Central memory CD8-positive, alpha-beta T cell (primary cell): ENCODE results near the gene SDHAF2.
A peak's percentile ranks its signal among the peaks of the same experiment; 100 is the strongest.
"Not testable (repeated sequence)": the region's sequence is repeated elsewhere in the genome, so short reads cannot be mapped to it uniquely, and the experiment has no call there.

Experiments
- ATAC-seq: fragments of 150-1000 bp; cut with Tn5 transposase; replicated peaks from 2 replicates; pipeline ENCODE4 v1.10.0; 2022; ENCODE audit warnings: mild to moderate bottlenecking, moderate FRiP score, moderate number of reproducible peaks; ENCODE audit not compliant: poor library complexity, severe bottlenecking; ENCODE audit errors: extremely low read depth
- DNase-seq, 2 donors: peaks; one replicate each; pipeline ENCODE4 v3.0.0; 2021; ENCODE audit warnings: low spot score in 2 of 2
- H3K27ac Mint-ChIP-seq: one replicate; pipeline ENCODE4 v1.8.0; 2022; ENCODE audit warnings: low read depth, mild to moderate bottlenecking, moderate library complexity, mixed read lengths
- H3K27me3 Mint-ChIP-seq: one replicate; pipeline ENCODE4 v1.8.0; 2022; ENCODE audit warnings: mixed read lengths
- H3K36me3 Mint-ChIP-seq: one replicate; pipeline ENCODE4 v1.8.0; 2022; ENCODE audit warnings: mild to moderate bottlenecking, moderate library complexity, mixed read lengths; ENCODE audit not compliant: insufficient read depth
- H3K4me1 Mint-ChIP-seq: one replicate; pipeline ENCODE4 v1.8.0; 2022; ENCODE audit warnings: mixed read lengths
- H3K4me3 Mint-ChIP-seq: one replicate; pipeline ENCODE4 v1.8.0; 2022; ENCODE audit warnings: mild to moderate bottlenecking, moderate library complexity, mixed read lengths
- H3K9me3 Mint-ChIP-seq: one replicate; pipeline ENCODE4 v1.8.0; 2022; ENCODE audit warnings: mixed read lengths

SDHAF2 gene

DNA sequence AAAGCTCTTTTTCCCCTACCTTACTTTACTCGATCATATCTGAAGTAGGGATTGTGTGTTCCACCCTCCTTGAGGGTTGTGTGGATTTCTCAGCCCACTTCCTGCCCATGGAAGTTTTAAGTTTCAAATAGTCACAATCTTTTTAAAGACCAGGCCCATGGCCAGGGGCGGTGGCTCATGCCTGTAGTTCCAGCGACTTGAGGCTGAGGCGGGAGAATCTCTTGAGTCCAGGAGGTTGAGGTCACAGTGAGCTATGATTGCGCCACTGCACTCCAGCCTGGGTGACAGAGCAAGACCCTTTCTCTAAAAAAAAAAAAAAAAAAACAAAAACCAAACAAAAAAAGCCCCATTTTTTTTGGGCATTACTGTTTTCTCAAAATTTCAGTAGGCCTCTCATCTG, 42.4 kb downstream of the SDHAF2 start:
- no peak for ATAC-seq
- no peaks in the 10 kb centered on the region for H3K27me3 Mint-ChIP-seq
- no peak overlapping the region for H3K27ac Mint-ChIP-seq

DNA sequence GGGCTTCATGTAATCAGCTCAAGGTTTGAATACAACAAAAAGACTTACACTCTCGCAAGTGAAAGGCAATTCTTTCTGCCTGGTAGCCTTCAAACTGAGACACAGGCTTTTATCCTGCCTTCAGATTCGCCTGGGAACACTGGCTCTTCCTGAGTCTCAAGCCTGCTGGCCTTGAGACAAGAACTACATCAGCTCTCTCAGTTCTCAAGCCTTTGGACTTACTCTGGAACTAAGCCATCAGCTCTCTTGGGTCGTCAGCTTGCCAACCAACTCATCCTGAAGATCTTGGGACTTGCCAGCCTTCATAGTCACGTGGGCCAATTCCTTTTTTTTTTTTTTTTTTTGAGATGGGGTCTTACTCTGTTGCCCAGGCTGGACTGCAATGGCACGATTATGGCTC, 42.9 kb downstream of the SDHAF2 start:
- Mint-ChIP-seq H3K27me3 (no peaks in the 10 kb centered on the region), H3K27ac (no peak overlapping the region), H3K9me3 (no peaks in the 10 kb centered on the region), H3K36me3 (peaks cover 13% of the 10 kb centered on the region), H3K4me3 (no peak overlapping the region), H3K4me1 (peaks cover 2% of the 10 kb centered on the region)
- ATAC-seq (no peak), DNase-seq (no peak)

More for the DNA sequence above, 42.4 kb downstream of the SDHAF2 start:
- Mint-ChIP-seq H3K36me3 (peaks cover 16% of the 10 kb centered on the region), H3K4me3 (no peak overlapping the region), H3K4me1 (no peaks in the 10 kb centered on the region), H3K9me3 (no peaks in the 10 kb centered on the region)
- DNase-seq, result no peak

DNA sequence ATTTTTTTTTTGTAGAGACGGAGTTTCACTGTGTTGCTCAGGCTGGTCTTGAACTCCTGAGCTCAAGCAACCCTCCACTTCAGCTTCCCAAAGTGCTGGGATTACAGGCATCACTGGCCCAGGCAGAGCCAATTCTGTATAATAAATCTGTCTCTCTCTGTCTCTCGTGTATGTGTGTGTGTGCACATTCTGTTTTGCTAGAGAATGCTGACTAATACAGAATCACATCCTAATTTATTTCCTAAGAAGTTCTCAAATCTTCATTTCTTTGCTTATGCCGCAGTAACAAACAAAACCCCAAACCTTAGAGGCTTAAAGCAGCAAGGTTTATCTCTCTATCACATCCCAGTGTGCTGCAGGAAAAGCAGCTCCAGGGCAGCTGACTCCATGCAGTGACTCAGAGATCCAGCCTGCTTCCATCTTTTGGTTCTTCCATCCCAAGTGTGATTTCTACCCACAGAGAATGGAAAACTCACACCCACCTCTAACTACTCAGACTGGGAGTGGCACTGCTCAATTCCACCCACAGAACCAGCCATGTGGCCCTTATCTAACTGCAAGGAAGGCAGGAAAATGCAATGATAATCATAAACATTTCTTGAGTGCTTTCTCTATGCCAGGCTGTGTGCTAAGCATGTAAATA, 43.6 kb downstream of the SDHAF2 start:
- Mint-ChIP-seq H3K27ac (no peak overlapping the region), H3K9me3 (no peaks in the 10 kb centered on the region), H3K4me3 (no peak overlapping the region), H3K4me1 (peaks cover 6% of the 10 kb centered on the region), H3K36me3 (peaks cover 13% of the 10 kb centered on the region), H3K27me3 (no peaks in the 10 kb centered on the region)
- no peak for ATAC-seq
- no peak for DNase-seq

DNA sequence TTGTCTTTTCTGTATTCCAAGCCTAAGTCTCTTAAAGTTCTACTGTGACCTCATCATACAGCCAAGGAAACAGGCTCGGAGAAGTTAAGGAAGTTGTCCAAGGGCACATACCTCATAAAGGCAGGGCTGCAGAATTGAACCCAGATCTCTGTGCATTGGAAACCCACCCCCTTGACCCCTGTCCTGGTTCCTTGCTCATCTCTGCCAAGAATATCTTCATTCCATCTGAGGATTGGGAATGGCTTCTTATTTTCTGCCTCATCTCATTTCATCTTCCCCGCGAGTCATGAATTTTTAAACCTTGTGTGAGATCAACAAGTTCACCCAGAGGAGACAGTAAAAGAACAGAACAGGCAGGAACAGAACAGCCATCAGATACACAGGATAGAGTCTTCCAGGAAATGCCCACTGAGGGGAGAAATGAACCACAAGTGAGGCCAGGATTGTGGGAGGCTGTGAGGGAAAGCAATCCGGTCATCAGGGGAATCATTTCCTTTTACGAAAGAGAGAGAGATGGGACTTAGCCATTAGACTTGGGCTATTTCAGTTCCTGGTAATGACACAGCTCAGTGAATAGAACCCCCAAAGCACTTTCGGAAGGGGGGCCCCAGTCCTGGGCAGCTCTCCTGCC, 44.2 kb downstream of the SDHAF2 start:
- no peak overlapping the region for H3K27ac Mint-ChIP-seq
- H3K9me3 Mint-ChIP-seq, result no peaks in the 10 kb centered on the region
- no peak overlapping the region for H3K4me3 Mint-ChIP-seq
- peaks cover 6% of the 10 kb centered on the region for H3K4me1 Mint-ChIP-seq
- no peaks in the 10 kb centered on the region for H3K27me3 Mint-ChIP-seq
- H3K36me3 Mint-ChIP-seq, result peaks cover 10% of the 10 kb centered on the region
- ATAC-seq (no peak), DNase-seq (no peak)

DNA sequence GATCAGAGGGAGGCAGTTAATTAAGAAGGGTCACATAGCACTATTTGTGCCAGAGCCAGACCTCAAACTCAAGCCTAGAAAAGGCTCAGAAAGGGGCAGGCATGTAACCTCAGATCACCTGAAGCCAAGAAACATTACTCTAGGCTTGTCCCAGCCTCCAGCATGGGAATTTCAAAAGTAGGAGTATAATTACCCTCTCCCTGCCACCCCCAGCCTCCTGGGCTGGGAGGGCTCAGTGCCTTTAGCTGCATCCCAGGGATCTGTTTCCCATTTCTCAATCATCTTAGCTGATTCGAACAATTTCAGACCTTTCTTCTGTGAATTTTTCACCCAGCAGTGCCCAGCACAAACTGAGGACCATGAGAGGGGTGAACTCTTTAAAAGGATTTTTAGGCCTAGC, 45.5 kb downstream of the SDHAF2 start:
- Mint-ChIP-seq H3K27me3 (peaks cover 10% of the 10 kb centered on the region), H3K27ac (no peak overlapping the region), H3K9me3 (no peaks in the 10 kb centered on the region), H3K36me3 (peaks cover 10% of the 10 kb centered on the region), H3K4me3 (no peak overlapping the region), H3K4me1 (peaks cover 13% of the 10 kb centered on the region)
- no peak for DNase-seq
- ATAC-seq, result no peak

DNA sequence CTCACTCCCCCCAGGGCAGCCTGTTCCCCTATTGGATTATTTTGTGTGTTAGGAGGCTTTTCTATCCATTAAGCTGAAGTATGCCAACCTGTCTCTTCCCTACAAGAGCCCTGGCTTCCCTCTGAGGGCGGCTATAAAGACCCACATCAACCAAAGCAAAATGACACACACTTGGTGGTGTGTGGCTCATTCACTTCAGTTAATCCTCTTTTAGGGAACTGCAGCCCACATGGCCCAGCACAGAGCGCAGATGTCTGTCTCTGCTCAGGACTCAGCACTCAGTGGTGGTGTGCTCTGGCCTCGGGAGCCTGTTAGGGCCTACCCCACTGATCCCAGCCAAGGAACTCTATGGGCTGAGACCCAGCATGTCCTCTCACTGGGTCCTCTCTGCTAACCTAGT, 46.4 kb downstream of the SDHAF2 start:
- Mint-ChIP-seq H3K36me3 (peaks cover 6% of the 10 kb centered on the region), H3K27me3 (peaks cover 13% of the 10 kb centered on the region), H3K4me1 (peaks cover 22% of the 10 kb centered on the region), H3K9me3 (no peaks in the 10 kb centered on the region), H3K4me3 (no peak overlapping the region), H3K27ac (no peak overlapping the region)
- no peak for DNase-seq
- no peak for ATAC-seq

DNA sequence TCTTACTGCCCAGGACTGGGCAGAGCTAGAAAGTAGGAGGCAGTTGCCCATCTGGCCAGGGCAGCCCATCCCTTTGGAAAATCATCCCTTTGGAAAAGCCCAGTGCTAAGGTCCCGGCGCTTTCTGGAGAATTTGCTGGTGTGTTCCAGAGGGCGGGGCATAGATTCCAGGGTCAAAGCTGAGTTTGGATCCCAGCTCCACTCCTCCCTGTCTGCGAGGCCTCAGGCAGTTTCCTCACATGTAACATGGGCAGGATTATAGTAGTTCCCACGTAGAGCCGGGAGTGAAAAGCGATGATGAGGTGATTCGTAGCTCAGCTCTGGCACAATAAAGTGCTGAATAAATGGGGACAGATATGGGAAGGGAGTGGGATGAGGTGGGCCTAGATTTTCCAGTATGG, 47.2 kb downstream of the SDHAF2 start:
- no peak for DNase-seq
- H3K36me3 Mint-ChIP-seq, result peaks cover 6% of the 10 kb centered on the region
- H3K4me3 Mint-ChIP-seq, result no peak overlapping the region
- H3K27me3 Mint-ChIP-seq, result peaks cover 13% of the 10 kb centered on the region
- no peaks in the 10 kb centered on the region for H3K9me3 Mint-ChIP-seq
- ATAC-seq, result no peak
- no peak overlapping the region for H3K27ac Mint-ChIP-seq
- H3K4me1 Mint-ChIP-seq, result peaks cover 23% of the 10 kb centered on the region

DNA sequence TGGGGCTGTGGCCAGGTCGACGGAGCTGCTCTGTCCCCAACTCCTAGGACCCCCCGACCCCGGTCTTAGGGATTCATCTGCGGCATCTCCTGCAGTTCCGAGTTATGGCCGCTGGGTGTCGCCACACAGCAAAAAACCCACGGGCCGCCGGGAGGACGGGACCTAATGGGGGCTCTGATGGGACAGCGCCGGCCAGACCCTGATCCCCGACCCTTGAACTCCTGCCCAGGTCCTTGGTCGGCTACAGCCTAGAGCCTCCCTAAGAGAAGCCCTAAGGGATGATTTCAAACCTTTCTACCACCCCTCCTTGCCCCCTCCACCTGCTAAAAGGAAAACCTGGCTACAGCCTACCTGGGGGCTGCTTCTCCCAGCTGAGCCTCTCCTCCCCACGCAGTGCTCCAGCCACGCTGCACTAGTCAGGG, 47.8 kb downstream of the SDHAF2 start:
- H3K4me1 Mint-ChIP-seq, result peaks cover 23% of the 10 kb centered on the region
- H3K27me3 Mint-ChIP-seq, result peaks cover 13% of the 10 kb centered on the region
- no peak overlapping the region for H3K27ac Mint-ChIP-seq
- H3K36me3 Mint-ChIP-seq, result peaks cover 6% of the 10 kb centered on the region
- H3K4me3 Mint-ChIP-seq, result no peak overlapping the region
- ATAC-seq (no peak), DNase-seq (peak; percentile 31 to 57)
- no peaks in the 10 kb centered on the region for H3K9me3 Mint-ChIP-seq

DNA sequence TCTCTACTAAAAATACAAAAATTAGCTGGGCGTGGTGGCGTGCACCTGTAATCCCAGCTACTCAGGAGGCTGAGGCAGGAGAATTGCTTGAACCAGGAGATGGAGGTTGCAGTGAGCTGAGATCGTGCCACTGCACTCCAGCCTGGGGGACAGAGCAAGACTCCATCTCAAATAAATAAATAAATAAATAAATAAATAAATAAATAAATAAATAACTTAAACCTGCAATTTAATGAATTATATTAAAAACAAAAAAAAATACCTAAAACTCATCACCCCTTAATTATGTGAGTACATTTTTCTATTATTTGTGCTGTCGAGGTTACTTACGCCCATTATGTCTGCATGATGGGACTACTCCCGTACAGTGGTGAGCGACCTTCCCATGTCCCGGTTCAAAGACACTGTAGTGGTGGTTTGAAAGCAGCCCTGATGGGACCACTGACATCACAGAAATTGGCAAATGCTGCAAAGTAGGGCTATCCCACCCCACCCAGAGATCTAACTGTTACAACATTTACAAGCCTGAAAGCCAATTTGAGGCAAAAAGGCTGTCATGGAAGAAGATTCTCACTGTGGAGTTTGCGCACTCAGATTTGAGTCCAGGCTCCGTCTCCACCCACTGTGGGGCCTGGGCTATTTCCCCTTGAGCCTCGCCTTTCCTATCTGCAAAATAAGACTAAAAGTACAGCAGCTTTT, 49.6 kb downstream of the SDHAF2 start:
- H3K27ac Mint-ChIP-seq, H3K36me3 Mint-ChIP-seq, DNase-seq, ATAC-seq, H3K4me3 Mint-ChIP-seq, H3K9me3 Mint-ChIP-seq: not testable (repeated sequence)
- H3K4me1 Mint-ChIP-seq, result peaks cover 23% of the 10 kb centered on the region
- H3K27me3 Mint-ChIP-seq, result peaks cover 28% of the 10 kb centered on the region

DNA sequence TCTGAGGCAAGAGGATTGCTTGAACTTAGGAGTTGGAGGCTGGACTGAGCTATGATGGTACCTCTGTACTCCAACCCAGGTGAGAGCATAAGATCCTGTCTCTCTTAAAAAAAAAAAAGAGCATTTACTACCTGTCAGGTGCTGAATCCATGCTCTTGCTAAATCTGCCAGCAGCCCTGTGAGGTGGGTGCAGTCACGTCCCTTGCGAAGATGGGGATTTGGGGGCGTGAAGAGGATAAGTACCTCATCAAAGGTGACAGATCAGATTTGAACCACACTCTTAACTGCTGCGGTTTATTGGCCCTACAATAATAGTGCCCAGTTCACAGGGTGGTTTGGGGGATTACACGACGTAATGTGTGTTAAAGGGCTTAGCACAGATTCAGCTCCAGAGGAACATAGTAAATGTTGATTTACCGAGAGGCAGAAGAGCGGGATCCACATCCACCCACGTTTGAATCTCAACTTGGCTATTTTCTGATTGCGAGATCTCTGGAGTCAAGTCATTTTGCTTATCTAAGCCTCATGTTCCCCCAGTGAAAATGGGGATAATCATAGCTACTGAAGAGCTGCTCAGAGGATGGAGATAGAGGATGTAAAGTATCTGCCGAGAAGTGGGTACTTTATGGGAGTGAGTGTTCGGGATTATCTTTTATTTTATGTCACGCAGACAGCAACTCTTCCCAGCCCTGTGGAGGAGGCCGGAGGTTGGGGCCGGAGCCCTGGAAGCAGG, 50.5 kb downstream of the SDHAF2 start:
- Mint-ChIP-seq H3K9me3 (no peaks in the 10 kb centered on the region), H3K4me1 (peaks cover 23% of the 10 kb centered on the region), H3K27ac (peak overlapping the region; percentile 39), H3K27me3 (peaks cover 28% of the 10 kb centered on the region), H3K36me3 (peaks cover 2% of the 10 kb centered on the region), H3K4me3 (no peak overlapping the region)
- ATAC-seq (no peak), DNase-seq (no peak)

DNA sequence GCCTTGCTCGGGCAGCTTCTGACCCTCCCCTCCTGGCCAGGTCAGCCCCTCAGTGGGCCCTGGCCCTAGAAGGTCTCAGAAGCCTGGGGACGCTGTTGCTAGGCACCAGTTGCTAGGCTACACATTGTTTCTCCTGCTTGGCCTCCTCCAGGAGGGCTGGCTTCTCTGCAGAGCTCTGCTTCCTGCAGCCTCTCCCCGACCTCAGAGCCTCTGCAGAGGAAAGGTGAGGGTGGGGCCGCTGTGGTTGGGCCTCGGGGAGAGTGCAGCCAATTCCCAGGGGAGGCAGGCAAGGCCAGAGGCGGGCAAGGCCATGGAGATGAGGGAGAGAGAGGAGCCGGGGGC, 51.0 kb downstream of the SDHAF2 start:
- Mint-ChIP-seq H3K36me3 (peaks cover 2% of the 10 kb centered on the region), H3K4me3 (no peak overlapping the region), H3K27me3 (peaks cover 28% of the 10 kb centered on the region), H3K27ac (peak overlapping the region; percentile 39), H3K4me1 (peaks cover 23% of the 10 kb centered on the region), H3K9me3 (no peaks in the 10 kb centered on the region)
- ATAC-seq (no peak), DNase-seq (no peak)

DNA sequence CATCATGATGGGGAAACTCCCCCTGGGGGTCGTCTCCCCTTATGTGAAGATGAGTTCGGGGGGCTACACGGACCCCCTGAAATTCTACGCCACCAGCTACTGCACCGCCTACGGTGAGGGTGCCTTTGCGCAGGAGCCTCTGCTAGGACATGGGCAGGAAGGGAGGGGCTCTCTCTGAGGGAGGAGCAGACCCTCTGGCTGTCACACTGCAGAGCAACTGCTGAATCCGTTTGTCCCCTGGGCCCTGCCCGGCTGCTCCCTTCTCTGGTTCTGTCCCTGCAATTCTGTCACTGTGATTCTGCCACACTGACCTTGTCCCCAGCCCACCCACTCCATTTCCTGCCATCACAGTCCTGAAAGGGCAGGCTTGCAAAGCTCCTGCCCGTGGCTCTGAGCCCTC, 51.9 kb downstream of the SDHAF2 start:
- Mint-ChIP-seq H3K4me3 (no peak overlapping the region), H3K27me3 (peaks cover 28% of the 10 kb centered on the region), H3K4me1 (peaks cover 23% of the 10 kb centered on the region), H3K27ac (no peak overlapping the region), H3K9me3 (no peaks in the 10 kb centered on the region), H3K36me3 (peaks cover 2% of the 10 kb centered on the region)
- DNase-seq (no peak), ATAC-seq (no peak)
